Astrocyte (in vitro differentiated cells and primary cell): Measurements from ENCODE around the gene CCN5.

Experiments
- EZH2 ChIP-seq: IDR thresholded peaks from 2 replicates; pipeline ENCODE4 v1.6.1; 2012; ENCODE audit warnings: mild to moderate bottlenecking, low read length, inconsistent platforms; ENCODE audit not compliant: insufficient read depth
- TF ChIP-seq, protein P1 (sequence below): IDR thresholded peaks from 2 replicates; pipeline ENCODE4 v1.5.1; 2011; ENCODE audit warnings: low read depth, mild to moderate bottlenecking, inconsistent platforms, low read length, moderate library complexity; ENCODE audit not compliant: insufficient read depth

DNA sequence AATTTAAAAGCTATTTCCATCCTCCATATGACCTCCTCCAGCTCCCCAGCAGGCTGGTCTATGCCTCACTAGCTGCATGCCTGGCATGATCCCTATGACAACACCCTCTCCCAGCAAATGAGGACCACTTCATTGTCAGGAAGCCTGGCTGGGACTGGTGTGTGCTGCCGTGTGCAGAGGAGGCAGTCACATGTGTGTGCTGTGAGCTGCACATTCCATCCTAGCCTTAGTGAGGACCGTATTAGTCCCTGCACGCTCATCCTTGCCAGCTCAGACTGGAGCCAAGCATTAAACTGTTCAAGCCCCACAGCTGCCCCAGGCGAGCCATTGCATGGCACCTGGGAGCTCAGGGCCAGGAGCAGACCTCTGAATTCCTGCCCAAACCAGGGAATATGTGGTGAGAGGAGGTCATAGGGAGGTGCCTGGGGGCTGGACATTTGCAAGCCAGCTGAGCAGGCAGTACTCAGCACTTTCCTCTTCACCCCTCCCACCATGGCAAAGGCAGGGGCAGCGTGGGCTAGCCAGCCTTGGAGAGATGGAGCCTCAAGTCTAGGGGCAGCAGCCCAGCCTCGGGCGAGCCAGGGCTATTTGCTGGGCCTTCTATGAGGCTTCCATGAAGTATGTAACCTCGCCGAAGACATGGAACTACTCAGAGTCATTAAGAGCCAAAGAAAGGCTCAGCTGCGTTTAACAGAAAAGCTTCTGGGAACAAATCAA is 8.7 kb upstream of the CCN5 start:
- TF ChIP-seq, protein P1, sequence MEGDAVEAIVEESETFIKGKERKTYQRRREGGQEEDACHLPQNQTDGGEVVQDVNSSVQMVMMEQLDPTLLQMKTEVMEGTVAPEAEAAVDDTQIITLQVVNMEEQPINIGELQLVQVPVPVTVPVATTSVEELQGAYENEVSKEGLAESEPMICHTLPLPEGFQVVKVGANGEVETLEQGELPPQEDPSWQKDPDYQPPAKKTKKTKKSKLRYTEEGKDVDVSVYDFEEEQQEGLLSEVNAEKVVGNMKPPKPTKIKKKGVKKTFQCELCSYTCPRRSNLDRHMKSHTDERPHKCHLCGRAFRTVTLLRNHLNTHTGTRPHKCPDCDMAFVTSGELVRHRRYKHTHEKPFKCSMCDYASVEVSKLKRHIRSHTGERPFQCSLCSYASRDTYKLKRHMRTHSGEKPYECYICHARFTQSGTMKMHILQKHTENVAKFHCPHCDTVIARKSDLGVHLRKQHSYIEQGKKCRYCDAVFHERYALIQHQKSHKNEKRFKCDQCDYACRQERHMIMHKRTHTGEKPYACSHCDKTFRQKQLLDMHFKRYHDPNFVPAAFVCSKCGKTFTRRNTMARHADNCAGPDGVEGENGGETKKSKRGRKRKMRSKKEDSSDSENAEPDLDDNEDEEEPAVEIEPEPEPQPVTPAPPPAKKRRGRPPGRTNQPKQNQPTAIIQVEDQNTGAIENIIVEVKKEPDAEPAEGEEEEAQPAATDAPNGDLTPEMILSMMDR, result no peak
- TF ChIP-seq EZH2, result no peak
